ENCODE measurements around the gene TRIOBP.

The TRIOBP gene

DNA sequence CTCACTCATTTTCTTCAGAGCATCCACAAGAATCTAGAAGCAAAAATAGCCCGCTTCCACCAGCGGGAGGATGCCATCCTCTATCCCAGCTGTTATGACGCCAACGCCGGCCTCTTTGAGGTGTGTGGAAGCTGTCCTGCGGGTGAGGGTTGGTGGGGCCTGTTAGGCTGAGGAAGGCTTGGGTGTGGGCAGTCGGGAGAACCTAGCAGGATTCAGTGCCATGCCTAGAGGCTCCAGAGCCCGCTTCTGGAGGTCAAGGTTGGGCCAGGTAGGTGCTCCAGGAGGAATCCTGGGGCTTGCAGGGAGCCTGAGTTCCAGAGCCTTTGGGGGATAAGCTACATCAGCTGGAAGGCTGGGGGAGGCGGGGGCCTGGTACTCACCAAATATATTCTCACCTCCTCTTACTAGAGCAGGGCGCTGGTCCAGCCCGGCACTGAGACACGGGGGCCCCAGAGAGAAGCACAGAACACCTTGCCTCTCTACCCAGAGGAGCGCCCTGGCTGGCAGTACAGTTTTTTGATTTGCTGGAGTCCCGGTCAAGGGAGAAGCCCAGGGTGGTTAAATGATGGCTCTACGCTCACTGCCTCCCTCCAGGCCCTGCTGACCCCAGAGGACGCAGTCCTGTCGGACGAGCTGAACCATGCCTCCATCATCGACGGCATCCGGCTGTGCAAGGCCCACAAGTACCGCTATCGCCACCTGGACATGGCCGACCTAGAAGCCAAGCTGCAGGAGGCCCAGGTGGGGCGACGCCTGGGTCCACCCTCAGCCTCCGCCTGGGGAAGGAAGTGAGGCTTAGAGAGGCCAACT lies 116.2 kb downstream of the TRIOBP start:
- TF ChIP-seq, protein P1, sequence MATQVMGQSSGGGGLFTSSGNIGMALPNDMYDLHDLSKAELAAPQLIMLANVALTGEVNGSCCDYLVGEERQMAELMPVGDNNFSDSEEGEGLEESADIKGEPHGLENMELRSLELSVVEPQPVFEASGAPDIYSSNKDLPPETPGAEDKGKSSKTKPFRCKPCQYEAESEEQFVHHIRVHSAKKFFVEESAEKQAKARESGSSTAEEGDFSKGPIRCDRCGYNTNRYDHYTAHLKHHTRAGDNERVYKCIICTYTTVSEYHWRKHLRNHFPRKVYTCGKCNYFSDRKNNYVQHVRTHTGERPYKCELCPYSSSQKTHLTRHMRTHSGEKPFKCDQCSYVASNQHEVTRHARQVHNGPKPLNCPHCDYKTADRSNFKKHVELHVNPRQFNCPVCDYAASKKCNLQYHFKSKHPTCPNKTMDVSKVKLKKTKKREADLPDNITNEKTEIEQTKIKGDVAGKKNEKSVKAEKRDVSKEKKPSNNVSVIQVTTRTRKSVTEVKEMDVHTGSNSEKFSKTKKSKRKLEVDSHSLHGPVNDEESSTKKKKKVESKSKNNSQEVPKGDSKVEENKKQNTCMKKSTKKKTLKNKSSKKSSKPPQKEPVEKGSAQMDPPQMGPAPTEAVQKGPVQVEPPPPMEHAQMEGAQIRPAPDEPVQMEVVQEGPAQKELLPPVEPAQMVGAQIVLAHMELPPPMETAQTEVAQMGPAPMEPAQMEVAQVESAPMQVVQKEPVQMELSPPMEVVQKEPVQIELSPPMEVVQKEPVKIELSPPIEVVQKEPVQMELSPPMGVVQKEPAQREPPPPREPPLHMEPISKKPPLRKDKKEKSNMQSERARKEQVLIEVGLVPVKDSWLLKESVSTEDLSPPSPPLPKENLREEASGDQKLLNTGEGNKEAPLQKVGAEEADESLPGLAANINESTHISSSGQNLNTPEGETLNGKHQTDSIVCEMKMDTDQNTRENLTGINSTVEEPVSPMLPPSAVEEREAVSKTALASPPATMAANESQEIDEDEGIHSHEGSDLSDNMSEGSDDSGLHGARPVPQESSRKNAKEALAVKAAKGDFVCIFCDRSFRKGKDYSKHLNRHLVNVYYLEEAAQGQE (IDR thresholded peaks at IDR 0.05; ENCODE audit: insufficient read depth in 1 of 2, low read depth in 2 of 2, low read length in 2 of 2), result no peak
- TF ChIP-seq SIN3A (IDR thresholded peaks at IDR 0.05; ENCODE audit: borderline replicate concordance, insufficient read depth, low read length) (no peak), TAF1 (IDR thresholded peaks at IDR 0.05; ENCODE audit: borderline replicate concordance, insufficient read depth, low read length) (no peak), FOXP2 (optimal IDR thresholded peaks at IDR 0.05; ENCODE audit: borderline replicate concordance, extremely low read depth, extremely low read length, insufficient read depth) (no peak), POLR2AphosphoS5 (IDR thresholded peaks at IDR 0.05; ENCODE audit: low read depth, low read length) (no peak)

DNA sequence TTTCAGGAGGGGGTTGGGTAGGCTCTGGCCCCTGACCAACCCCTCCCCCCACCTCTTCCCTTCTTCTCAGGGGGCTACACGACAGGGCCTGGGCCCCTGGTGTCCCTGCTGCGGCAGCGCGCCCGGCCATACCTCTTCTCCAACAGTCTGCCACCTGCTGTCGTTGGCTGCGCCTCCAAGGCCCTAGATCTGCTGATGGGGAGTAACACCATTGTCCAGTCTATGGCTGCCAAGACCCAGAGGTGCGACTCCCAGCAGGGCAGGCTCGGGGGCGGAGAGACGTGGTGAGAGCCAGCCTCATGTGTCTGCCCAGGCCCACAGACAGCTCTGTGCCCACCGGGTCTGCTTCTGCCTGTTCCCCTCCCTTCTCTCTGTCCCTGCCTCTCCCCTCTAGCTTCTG lies 118.7 kb downstream of the TRIOBP start:
- TF ChIP-seq SIN3A (IDR thresholded peaks at IDR 0.05; ENCODE audit: borderline replicate concordance, insufficient read depth, low read length), result no peak
- TF ChIP-seq, protein P1 (IDR thresholded peaks at IDR 0.05; ENCODE audit: insufficient read depth in 1 of 2, low read depth in 2 of 2, low read length in 2 of 2), result no peak

GRCh38 chr22:37816543-37817180 lies 119.8 kb downstream of the TRIOBP start:
- TF ChIP-seq SIN3A (IDR thresholded peaks at IDR 0.05; ENCODE audit: borderline replicate concordance, insufficient read depth, low read length), result no peak
- TF ChIP-seq POLR2AphosphoS5 (IDR thresholded peaks at IDR 0.05; ENCODE audit: low read depth, low read length), result no peak
- TF ChIP-seq FOXP2 (optimal IDR thresholded peaks at IDR 0.05; ENCODE audit: borderline replicate concordance, extremely low read depth, extremely low read length, insufficient read depth), result no peak
- TF ChIP-seq, protein P1 (IDR thresholded peaks at IDR 0.05; ENCODE audit: insufficient read depth in 1 of 2, low read depth in 2 of 2, low read length in 2 of 2), result no peak
- no peak for TF ChIP-seq TAF1 (IDR thresholded peaks at IDR 0.05; ENCODE audit: borderline replicate concordance, insufficient read depth, low read length)

GRCh38 chr22:37817705-37818408 lies 121.0 kb downstream of the TRIOBP start:
- TF ChIP-seq POLR2AphosphoS5 (IDR thresholded peaks at IDR 0.05; ENCODE audit: low read depth, low read length) (no peak), SIN3A (IDR thresholded peaks at IDR 0.05; ENCODE audit: borderline replicate concordance, insufficient read depth, low read length) (no peak), TAF1 (IDR thresholded peaks at IDR 0.05; ENCODE audit: borderline replicate concordance, insufficient read depth, low read length) (no peak), FOXP2 (optimal IDR thresholded peaks at IDR 0.05; ENCODE audit: borderline replicate concordance, extremely low read depth, extremely low read length, insufficient read depth) (peak; percentile 83)
- TF ChIP-seq, protein P1 (IDR thresholded peaks at IDR 0.05; ENCODE audit: insufficient read depth in 1 of 2, low read depth in 2 of 2, low read length in 2 of 2), result no peak
